K562 (cell line): ENCODE results near the gene ZNF232. TPM values are rescaled to one million over a fixed set of nuclear protein-coding genes. Genes with fewer than 3 reads are reported as not detected.
A peak's percentile ranks its signal among the peaks of the same experiment; 100 is the strongest.

ENCODE experiments used
- ATAC-seq: fragments of 200-7000 bp; cut with Tn5 transposase; 3 replicates; pipeline ENCODE4 v1.9.1; 2020; ENCODE audit warnings: moderate library complexity
- BruUV-seq: library from RNA; stranded (reverse); fragments of 400-500 nt; replicated peaks from 2 replicates; lab custom pipeline; 2021; lab: Mats Ljungman, UMichigan
- CTCF ChIA-PET: fragments of 300-600 bp; formaldehyde crosslinking; extraction: SDS; loops from one replicate; lab custom pipeline; 2021; ENCODE audit warnings: low intra/inter-chr PET ratio; lab: Yijun Ruan, JAX
- POLR2A ChIA-PET: fragments of 300-600, 350-650 bp; sonication (Branson Sonifier 250); formaldehyde crosslinking; extraction: SDS; loops from one replicate; lab custom pipeline; 2021; ENCODE audit warnings: antibody characterized with exemption, inconsistent platforms; lab: Yijun Ruan, JAX
- DNase-seq, 4 experiments: peaks; one replicate each; pipeline versions ENCODE4 v3.0.0 to v3.0.0-alpha.2; 2011 to 2018; ENCODE audit warnings: low spot score in 3 of 4, mixed read lengths in 3 of 4; ENCODE audit errors: extremely low read depth in 1 of 4
- FAIRE-seq: peaks from 2 replicates; lab custom pipeline; 2011; peaks lifted over from hg19 to GRCh38; lab: Jason Lieb, UNC
- H2AFZ ChIP-seq: 2 replicates; pipeline ENCODE4 v1.6.0; 2011; ENCODE audit warnings: low read depth, low read length, control low read depth, inconsistent platforms
- H3K27ac ChIP-seq: fragments of 200-600 bp; 3 replicates; pipeline ENCODE4 v1.8.0; 2011; ENCODE audit warnings: low read depth, mild to moderate bottlenecking, control low read depth, inconsistent platforms, low read length, moderate library complexity, mixed read lengths; ENCODE audit errors: extremely low read depth
- H3K27me3 ChIP-seq, 2 experiments: fragments of 300-600 bp in 1 of 2; 2 replicates in 1 of 2; 3 replicates in 1 of 2; pipeline versions ENCODE4 v1.6.0 to v1.8.0; 2011; ENCODE audit warnings: inconsistent platforms in 2 of 2, low read length in 2 of 2, mild to moderate bottlenecking in 1 of 2, mixed read lengths in 1 of 2, moderate library complexity in 1 of 2; ENCODE audit not compliant: control insufficient read depth in 2 of 2, insufficient read depth in 2 of 2
- H3K36me3 ChIP-seq: fragments of 300-600 bp; 3 replicates; pipeline ENCODE4 v1.8.0; 2011; ENCODE audit warnings: mild to moderate bottlenecking, low read length, inconsistent platforms; ENCODE audit not compliant: control insufficient read depth, insufficient read depth
- H3K4me1 ChIP-seq, 2 experiments: fragments of 200-600 bp in 1 of 2; replicated peaks in 1 of 2; 2 replicates in 1 of 2; 3 replicates in 1 of 2; pipeline versions ENCODE4 v1.5.1 to v1.8.0; 2011; ENCODE audit warnings: inconsistent platforms in 2 of 2, low read length in 2 of 2, mild to moderate bottlenecking in 1 of 2, mixed read lengths in 1 of 2, moderate library complexity in 1 of 2; ENCODE audit not compliant: control insufficient read depth in 2 of 2, insufficient read depth in 2 of 2
- H3K4me2 ChIP-seq: 2 replicates; pipeline ENCODE4 v1.6.1; 2011; ENCODE audit warnings: low read length, control low read depth, inconsistent platforms, mixed read lengths; ENCODE audit not compliant: insufficient read depth
- H3K4me3 ChIP-seq: fragments of 200-600 bp; sonication (generic), shearing (Covaris generic); 2 replicates; pipeline ENCODE4 v1.5.1; 2016; ENCODE audit warnings: control low read depth, inconsistent platforms
- H3K79me2 ChIP-seq: fragments of 200-600 bp; 3 replicates; pipeline ENCODE4 v1.8.0; 2011; ENCODE audit warnings: low read length, inconsistent platforms; ENCODE audit not compliant: control insufficient read depth, insufficient read depth
- H3K9ac ChIP-seq, 2 experiments: 2 replicates each; pipeline versions ENCODE4 v1.6.0 to v1.6.1; 2011; ENCODE audit warnings: low read depth in 2 of 2, low read length in 2 of 2, control low read depth in 1 of 2, inconsistent platforms in 1 of 2, mild to moderate bottlenecking in 1 of 2, mixed read lengths in 1 of 2; ENCODE audit not compliant: insufficient read depth in 1 of 2
- H3K9me1 ChIP-seq: one replicate; pipeline ENCODE4 v1.6.0; 2011; ENCODE audit warnings: inconsistent platforms, mild to moderate bottlenecking, low read length, moderate library complexity; ENCODE audit not compliant: control insufficient read depth, insufficient read depth
- H3K9me3 ChIP-seq: replicated peaks from 2 replicates; pipeline ENCODE4 v1.5.1; 2011; ENCODE audit warnings: low read depth, low read length, inconsistent platforms; ENCODE audit not compliant: control insufficient read depth, insufficient read depth
- H4K20me1 ChIP-seq: replicated peaks from 2 replicates; pipeline ENCODE4 v1.6.1; 2011; ENCODE audit warnings: low read length, inconsistent platforms, mixed read lengths; ENCODE audit not compliant: control insufficient read depth, insufficient read depth
- POLR2G ChIP-seq: fragments of 200-400 bp; formaldehyde crosslinking; IDR thresholded peaks from 2 replicates; pipeline ENCODE4 v1.6.1; 2017; ENCODE audit warnings: low read depth, mild to moderate bottlenecking, antibody characterized with exemption, low read length, moderate library complexity
- ZBTB33 ChIP-seq: sonication (generic); formaldehyde crosslinking; IDR thresholded peaks from 2 replicates; pipeline ENCODE4 v1.8.1; 2023; ENCODE audit warnings: mild to moderate bottlenecking, missing genetic modification reagents
- ZNF121 ChIP-seq: sonication (generic); formaldehyde crosslinking; conservative IDR thresholded peaks from 2 replicates; pipeline ENCODE4 v1.8.0; 2022; ENCODE audit warnings: missing genetic modification reagents
- WGBS: fragments of 100-300 bp; shearing (Covaris generic); methylation state at CpG from one replicate; pipeline ENCODE4 v1.1.6; 2016; ENCODE audit warnings: low coverage, mixed read lengths; ENCODE audit not compliant: insufficient coverage; ENCODE audit errors: missing lambda C conversion rate; 5-methylcytosine and 5-hydroxymethylcytosine counted together
- in situ Hi-C: fragments of 300-500 bp; cut with MboI; formaldehyde crosslinking; loops from 4 replicates; pipeline ENCODE4 v1.15.0; 2018; ENCODE audit warnings: inconsistent platforms, mixed read lengths
- intact Hi-C: fragments of 100-400 bp; cut with micrococcal nuclease; formaldehyde crosslinking; loops from 2 replicates; pipeline ENCODE4 v1.14.2; 2022
- polyA plus RNA-seq, 8 experiments: library from polyadenylated mRNA; depleted of rRNA in 4 of 8; stranded (reverse) in 5 of 8; unstranded in 3 of 8; fragments of >200 nt; fragmentation: Nextera tagmentation in 2 of 8; fragmentation: Illumina TruSeq in 1 of 8; extraction: Ambion mirVana in 2 of 8; extraction: Trizol in 1 of 8; gene quantifications; 2 replicates each; pipeline versions ENCODE4 v1.2.1 to v1.2.3, GENCODE V29; 2011 to 2014; ENCODE audit warnings: inconsistent platforms in 1 of 8, missing spikeins in 1 of 8
- total RNA-seq, 7 experiments: library from RNA; depleted of rRNA in 6 of 7; stranded (reverse); fragments of >200 nt in 6 of 7; fragmentation: Illumina TruSeq in 2 of 7; extraction: Trizol in 2 of 7; gene quantifications; 2 replicates each; pipeline versions ENCODE4 v1.2.1 to v1.2.3, GENCODE V29; 2011 to 2021; ENCODE audit warnings: low replicate concordance in 1 of 7

Gene ZNF232
- total and polyA plus RNA-seq, 9 of the 15 experiments (the other 6 are each of a cell fraction or from before 2014, with no cell fraction given), result 10.6 to 26.0 (median 13.0) TPM

- H3K27me3 ChIP-seq, result peaks cover 0 to 6% of the 10 kb centered on the region in 2 experiments; a peak in 1 of 5 replicates
- ChIA-PET CTCF (no interaction called here), POLR2A (interaction anchor here (0.6 kb wide), 1 partner anchor 11 kb away, joined by 3 read pairs; no protein-coding TSS in a partner anchor)
- TF ChIP-seq ZBTB33 (CRISPR knock-in tag) (peak; percentile 83), POLR2G (0 out of 2 replicates have a peak, but pooled peaks have one; percentile 23), ZNF121 (CRISPR knock-in tag) (no peak)
- H3K4me2 ChIP-seq, result no peak within 1 kb of the TSS
- no peak within 1 kb of the TSS for H2AFZ ChIP-seq
- H3K9me3 ChIP-seq, result 0 out of 2 replicates have a peak, but pooled peaks cover 1% of the 10 kb centered on the region
- intact Hi-C loops, result no loop called here
- peaks cover 19% of the 10 kb centered on the region for H3K79me2 ChIP-seq
- WGBS, result 72% methylated on average over 4 of the region's 87 CpGs
- peaks cover 3 to 10% of the 10 kb centered on the region in 2 experiments; a peak in 4 of 5 replicates for H3K4me1 ChIP-seq
- FAIRE-seq, result no peak
- peaks cover 13% of the 10 kb centered on the region for H3K36me3 ChIP-seq
- DNase-seq, result no peak
- no peaks in the 10 kb centered on the region for H4K20me1 ChIP-seq
- no peak within 1 kb of the TSS for H3K27ac ChIP-seq
- no peak for ATAC-seq
- H3K9ac ChIP-seq, result no peak within 1 kb of the TSS
- no peaks in the 10 kb centered on the region for H3K9me1 ChIP-seq
- BruUV-seq, result no TSS peak
- in situ Hi-C loops, result no loop called here
- no peak within 1 kb of the TSS for H3K4me3 ChIP-seq
These were observed 4.3 kb upstream of the ZNF232 start, which contains the start of gene USP6 for GRCh38 chr17:5115673-5116651. USP6 (plus strand) TSS chr17:5116032; CDS start chr17:5130368, 14,336 bp downstream.
